Loucy (cell line): ENCODE data around the gene SRSF4.
"Not testable (repeated sequence)": the region's sequence is repeated elsewhere in the genome, so short reads cannot be mapped to it uniquely, and the experiment has no call there.

Experiments
- H2AFZ ChIP-seq: fragments of 200-600 bp; sonication (generic); 2 replicates; pipeline ENCODE4 v1.6.0; 2016; ENCODE audit warnings: antibody characterized with exemption, mild to moderate bottlenecking, low read length, moderate library complexity
- H3F3A ChIP-seq: fragments of 200-600 bp; 2 replicates; pipeline ENCODE4 v1.6.0; 2016; ENCODE audit warnings: antibody characterized with exemption, low read depth, mild to moderate bottlenecking
- H3K27me3 ChIP-seq: fragments of 200-600 bp; sonication (generic); 2 replicates; pipeline ENCODE4 v1.6.1; 2014; ENCODE audit warnings: low read length, mild to moderate bottlenecking; ENCODE audit not compliant: insufficient read depth, poor library complexity, severe bottlenecking
- H3K36me3 ChIP-seq: fragments of 200-600 bp; sonication (generic); 2 replicates; pipeline ENCODE4 v1.6.1; 2016; ENCODE audit warnings: low read length; ENCODE audit not compliant: insufficient read depth
- H3K4me1 ChIP-seq: fragments of 200-600 bp; sonication (generic); 2 replicates; pipeline ENCODE4 v1.5.1; 2014; ENCODE audit warnings: low read length, mild to moderate bottlenecking; ENCODE audit not compliant: insufficient read depth, poor library complexity, severe bottlenecking
- H3K4me2 ChIP-seq: fragments of 200-600 bp; sonication (generic); 2 replicates; pipeline ENCODE4 v1.6.0; 2014; ENCODE audit warnings: antibody characterized with exemption, low read length, low read depth, mild to moderate bottlenecking; ENCODE audit not compliant: poor library complexity, severe bottlenecking
- H3K4me3 ChIP-seq: fragments of 200-600 bp; sonication (generic); 2 replicates; pipeline ENCODE4 v1.5.1; 2014; ENCODE audit warnings: low read length, mild to moderate bottlenecking, mixed read lengths; ENCODE audit not compliant: poor library complexity, severe bottlenecking
- H3K79me2 ChIP-seq: fragments of 200-600 bp; sonication (generic); 2 replicates; pipeline ENCODE4 v1.6.1; 2014; ENCODE audit warnings: low read length; ENCODE audit not compliant: insufficient read depth
- H3K9ac ChIP-seq: fragments of 200-600 bp; sonication (generic); 2 replicates; pipeline ENCODE4 v1.6.0; 2014; ENCODE audit warnings: mild to moderate bottlenecking, low read depth, low read length, moderate library complexity; ENCODE audit not compliant: poor library complexity, severe bottlenecking
- H3K9me2 ChIP-seq: fragments of 200-600 bp; sonication (generic); replicated peaks from 2 replicates; pipeline ENCODE4 v1.6.1; 2016; ENCODE audit warnings: low read depth, low read length, mixed read lengths
- H3K9me3 ChIP-seq: fragments of 200-600 bp; sonication (generic); 2 replicates; pipeline ENCODE4 v1.6.1; 2014; ENCODE audit warnings: mild to moderate bottlenecking, antibody characterized with exemption, low read length, low read depth; ENCODE audit not compliant: insufficient read depth
- H4K20me1 ChIP-seq: fragments of 200-600 bp; sonication (generic); 2 replicates; pipeline ENCODE4 v1.6.0; 2014; ENCODE audit warnings: antibody characterized with exemption, low read length, mild to moderate bottlenecking; ENCODE audit not compliant: insufficient read depth, poor library complexity, severe bottlenecking
- EZH2phosphoT487 ChIP-seq: fragments of 200-600 bp; IDR thresholded peaks from 2 replicates; pipeline ENCODE4 v1.6.1; 2018; ENCODE audit warnings: antibody characterized with exemption, mild to moderate bottlenecking, moderate library complexity, borderline replicate concordance
- TF ChIP-seq, protein P1 (sequence below): fragments of 200-600 bp; sonication (generic); conservative IDR thresholded peaks from 2 replicates; pipeline ENCODE4 v1.5.1; 2014; ENCODE audit warnings: mild to moderate bottlenecking, antibody characterized with exemption, low read length

Gene SRSF4

DNA sequence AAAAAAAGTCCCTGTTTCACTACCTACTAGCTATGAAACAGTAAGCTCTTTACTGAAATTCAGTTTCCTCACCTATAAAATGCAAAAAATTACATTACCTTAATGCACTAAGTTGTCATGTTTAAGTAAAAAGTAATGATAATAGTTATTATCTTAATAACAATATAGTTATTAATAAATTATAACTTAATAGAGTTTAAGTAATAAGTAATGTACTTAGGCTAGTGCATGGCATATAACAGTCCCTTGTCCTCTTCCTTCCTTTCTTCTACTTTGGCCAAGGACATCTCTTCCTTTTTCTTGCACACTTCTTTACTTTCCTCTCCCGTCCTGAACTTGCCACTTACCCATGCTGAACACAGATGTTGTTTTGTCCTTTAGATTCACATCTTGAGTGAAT, 67.0 kb downstream of the SRSF4 start:
- no peaks in the 10 kb centered on the region for H3K27me3 ChIP-seq
- no peaks in the 10 kb centered on the region for H3K9me3 ChIP-seq
- no peaks in the 10 kb centered on the region for H3K9me2 ChIP-seq
- no peaks in the 10 kb centered on the region for H3F3A ChIP-seq
- H4K20me1 ChIP-seq = no peaks in the 10 kb centered on the region
- H3K4me3 ChIP-seq = no peak overlapping the region
- no peak overlapping the region for H3K9ac ChIP-seq
- H2AFZ ChIP-seq = no peak overlapping the region
- peaks cover 56% of the 10 kb centered on the region; the same call in 1 of the 2 replicates for H3K36me3 ChIP-seq
- H3K4me2 ChIP-seq = no peak overlapping the region
- TF ChIP-seq, protein P1, sequence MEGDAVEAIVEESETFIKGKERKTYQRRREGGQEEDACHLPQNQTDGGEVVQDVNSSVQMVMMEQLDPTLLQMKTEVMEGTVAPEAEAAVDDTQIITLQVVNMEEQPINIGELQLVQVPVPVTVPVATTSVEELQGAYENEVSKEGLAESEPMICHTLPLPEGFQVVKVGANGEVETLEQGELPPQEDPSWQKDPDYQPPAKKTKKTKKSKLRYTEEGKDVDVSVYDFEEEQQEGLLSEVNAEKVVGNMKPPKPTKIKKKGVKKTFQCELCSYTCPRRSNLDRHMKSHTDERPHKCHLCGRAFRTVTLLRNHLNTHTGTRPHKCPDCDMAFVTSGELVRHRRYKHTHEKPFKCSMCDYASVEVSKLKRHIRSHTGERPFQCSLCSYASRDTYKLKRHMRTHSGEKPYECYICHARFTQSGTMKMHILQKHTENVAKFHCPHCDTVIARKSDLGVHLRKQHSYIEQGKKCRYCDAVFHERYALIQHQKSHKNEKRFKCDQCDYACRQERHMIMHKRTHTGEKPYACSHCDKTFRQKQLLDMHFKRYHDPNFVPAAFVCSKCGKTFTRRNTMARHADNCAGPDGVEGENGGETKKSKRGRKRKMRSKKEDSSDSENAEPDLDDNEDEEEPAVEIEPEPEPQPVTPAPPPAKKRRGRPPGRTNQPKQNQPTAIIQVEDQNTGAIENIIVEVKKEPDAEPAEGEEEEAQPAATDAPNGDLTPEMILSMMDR = no peak
- no peak for TF ChIP-seq EZH2phosphoT487
- no peaks in the 10 kb centered on the region for H3K79me2 ChIP-seq
- no peaks in the 10 kb centered on the region for H3K4me1 ChIP-seq

GRCh38 chr1:29113413-29114117, 68.1 kb downstream of the SRSF4 start:
- H3K9me3 ChIP-seq = no peaks in the 10 kb centered on the region
- peaks cover 62% of the 10 kb centered on the region; the same call in 1 of the 2 replicates for H3K36me3 ChIP-seq
- no peaks in the 10 kb centered on the region for H3K4me1 ChIP-seq
- no peak overlapping the region for H2AFZ ChIP-seq
- no peaks in the 10 kb centered on the region for H3K79me2 ChIP-seq
- H3K4me3 ChIP-seq = no peak overlapping the region
- H3F3A ChIP-seq = no peaks in the 10 kb centered on the region
- no peaks in the 10 kb centered on the region for H3K27me3 ChIP-seq
- H3K4me2 ChIP-seq = no peak overlapping the region
- H4K20me1 ChIP-seq = no peaks in the 10 kb centered on the region
- no peak overlapping the region for H3K9ac ChIP-seq
- no peaks in the 10 kb centered on the region for H3K9me2 ChIP-seq
- TF ChIP-seq EZH2phosphoT487 = no peak
- TF ChIP-seq, protein P1 = no peak

DNA sequence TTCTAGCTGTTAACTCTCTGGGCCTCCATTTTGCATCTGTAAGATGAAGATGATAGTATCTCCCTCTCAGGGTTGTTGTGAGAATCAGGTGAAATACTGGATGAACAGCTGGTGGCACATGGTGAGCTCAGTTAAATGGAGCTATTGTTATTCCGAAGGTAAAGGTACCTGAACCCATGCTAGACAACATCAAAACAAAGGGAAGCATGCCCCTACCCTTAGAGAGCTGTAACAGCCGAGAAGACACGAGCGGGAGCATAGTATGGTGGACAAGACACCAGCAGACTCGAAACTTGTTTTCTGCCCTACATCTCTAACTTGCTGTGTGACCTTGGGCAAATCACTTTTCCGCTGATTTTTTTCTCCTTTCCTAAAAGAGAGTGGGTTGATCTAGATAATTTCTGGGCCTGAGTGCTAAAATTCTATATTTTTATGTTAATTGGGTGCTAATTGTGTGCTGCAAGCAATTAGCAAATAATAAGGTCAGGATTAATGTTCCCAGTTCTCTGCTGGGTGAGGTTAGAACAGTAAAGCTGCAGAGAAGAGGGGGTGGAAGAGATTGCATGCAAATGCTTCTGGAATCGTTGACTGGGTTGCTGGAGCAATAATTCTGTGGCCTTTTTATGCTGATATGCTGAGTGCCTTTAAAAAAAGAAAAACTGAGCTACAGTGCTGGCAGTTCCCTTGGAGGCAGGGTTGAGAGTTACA, 68.8 kb downstream of the SRSF4 start:
- Histone ChIP-seq H4K20me1 (no peaks in the 10 kb centered on the region), H3K79me2 (no peaks in the 10 kb centered on the region), H3K4me1 (no peaks in the 10 kb centered on the region), H3K9me2 (no peaks in the 10 kb centered on the region), H3K36me3 (peaks cover 61% of the 10 kb centered on the region; the same call in 1 of the 2 replicates), H3K4me2 (no peak overlapping the region), H2AFZ (no peak overlapping the region), H3K9ac (no peak overlapping the region), H3K4me3 (no peak overlapping the region), H3F3A (no peaks in the 10 kb centered on the region), H3K9me3 (no peaks in the 10 kb centered on the region), H3K27me3 (no peaks in the 10 kb centered on the region)
- TF ChIP-seq, protein P1 = no peak
- no peak for TF ChIP-seq EZH2phosphoT487

- H3K36me3 ChIP-seq = peaks cover 28% of the 10 kb centered on the region; the same call in 1 of the 2 replicates
- H4K20me1 ChIP-seq, H3K4me3 ChIP-seq, H3K9me2 ChIP-seq, H3K9me3 ChIP-seq, H2AFZ ChIP-seq, H3K9ac ChIP-seq, H3K4me2 ChIP-seq, H3K79me2 ChIP-seq, H3F3A ChIP-seq, H3K27me3 ChIP-seq, H3K4me1 ChIP-seq: not testable (repeated sequence)
Observed at GRCh38 chr1:29108041-29108440, 73.7 kb downstream of the SRSF4 start.
